GM18511 (cell line): ENCODE results near the gene FBXL4.
"Not testable (repeated sequence)": the region's sequence is repeated elsewhere in the genome, so short reads cannot be mapped to it uniquely, and the experiment has no call there.

ENCODE experiments used
- ATAC-seq: cut with Tn5 transposase; IDR thresholded peaks from one replicate; pipeline ENCODE4 v1.9.1; 2021; ENCODE audit warnings: mild to moderate bottlenecking, moderate library complexity; ENCODE audit not compliant: unreplicated experiment

Gene FBXL4

DNA sequence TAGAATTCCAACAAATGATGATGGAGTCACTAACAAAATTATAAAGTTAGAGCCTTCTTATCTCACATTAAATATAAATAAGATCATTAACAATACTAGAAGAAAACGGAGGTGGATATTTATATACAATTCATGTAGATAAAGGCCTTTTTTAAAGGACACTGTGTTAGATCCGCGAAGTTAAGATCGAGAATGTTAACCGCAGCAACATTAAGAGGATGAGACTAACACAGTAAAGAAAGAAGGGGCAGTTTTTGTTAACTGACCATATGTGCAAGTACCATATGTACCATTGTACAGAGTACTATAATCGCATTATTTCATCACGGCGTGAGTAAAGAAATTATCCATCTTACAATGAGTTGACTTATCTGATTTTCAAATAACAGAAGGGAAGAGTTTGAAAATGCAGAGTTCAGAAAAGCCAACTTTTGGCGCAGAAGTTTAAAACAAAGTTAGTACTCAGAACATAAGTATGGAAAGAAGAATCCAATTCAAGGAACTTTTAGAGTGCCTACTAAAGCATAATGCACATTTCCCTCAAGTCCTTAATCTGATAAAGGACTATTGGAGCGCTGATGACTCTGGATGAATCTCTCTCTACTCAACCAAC lies 1.4 kb downstream of the FBXL4 start:
- no peak for ATAC-seq

DNA sequence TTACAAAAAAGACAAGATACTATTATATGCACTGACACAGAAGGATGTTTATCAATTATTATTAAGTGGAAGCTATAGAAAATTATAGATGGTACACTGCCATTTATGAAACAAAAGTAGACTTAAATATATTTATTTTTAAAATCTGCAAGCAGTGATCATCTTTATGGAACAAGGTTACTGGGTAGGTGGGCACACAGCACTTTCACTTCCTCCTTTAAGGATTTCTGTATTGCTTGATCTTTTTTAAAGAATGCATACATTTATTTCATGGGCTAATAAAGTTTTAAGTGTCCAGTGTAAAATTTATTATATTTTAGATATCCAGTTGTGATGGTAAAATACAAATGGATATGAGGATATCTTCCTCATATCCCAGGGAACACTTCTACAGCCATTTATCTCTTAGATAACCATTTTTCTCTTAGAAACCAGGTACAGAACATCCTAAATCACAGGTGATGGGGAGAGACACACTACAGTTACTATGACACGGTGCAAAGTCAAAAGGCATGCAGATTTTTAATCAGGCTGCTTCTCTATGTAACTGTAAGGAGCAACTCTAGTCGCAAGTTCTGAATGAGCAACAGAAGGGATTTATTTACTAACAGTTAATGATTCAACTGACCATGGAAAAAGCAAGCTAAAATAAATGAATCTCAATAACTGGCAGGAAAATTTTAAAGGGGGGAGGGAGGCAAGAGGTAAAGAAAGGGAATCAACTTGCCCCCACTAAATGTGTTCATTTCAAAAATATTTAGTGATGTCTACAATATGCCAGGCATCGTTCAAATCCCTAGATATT lies 2.2 kb downstream of the FBXL4 start:
- no peak for ATAC-seq

DNA sequence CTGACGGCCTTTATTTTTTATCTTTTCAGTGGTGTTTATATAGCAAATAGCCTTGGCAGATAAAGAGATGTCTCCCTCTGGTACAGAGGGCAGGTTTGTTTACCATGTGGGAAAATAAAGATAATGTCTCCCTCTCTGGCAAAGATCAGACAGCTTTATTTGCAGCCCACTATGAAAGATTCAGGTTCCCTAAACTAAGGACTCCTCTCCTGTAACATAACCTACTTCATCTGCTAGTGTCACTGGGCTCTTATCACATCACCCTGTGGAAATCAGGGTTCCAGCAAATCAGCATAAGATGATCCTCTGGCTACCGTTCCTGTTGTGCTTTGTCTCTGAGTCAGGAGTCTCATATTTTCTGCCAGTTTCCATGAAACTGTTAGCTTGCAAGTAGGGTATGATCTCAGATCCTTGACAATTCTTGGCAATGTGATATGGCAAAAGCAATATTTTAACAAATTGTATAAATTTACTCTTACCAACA lies 3.1 kb downstream of the FBXL4 start:
- no peak for ATAC-seq

DNA sequence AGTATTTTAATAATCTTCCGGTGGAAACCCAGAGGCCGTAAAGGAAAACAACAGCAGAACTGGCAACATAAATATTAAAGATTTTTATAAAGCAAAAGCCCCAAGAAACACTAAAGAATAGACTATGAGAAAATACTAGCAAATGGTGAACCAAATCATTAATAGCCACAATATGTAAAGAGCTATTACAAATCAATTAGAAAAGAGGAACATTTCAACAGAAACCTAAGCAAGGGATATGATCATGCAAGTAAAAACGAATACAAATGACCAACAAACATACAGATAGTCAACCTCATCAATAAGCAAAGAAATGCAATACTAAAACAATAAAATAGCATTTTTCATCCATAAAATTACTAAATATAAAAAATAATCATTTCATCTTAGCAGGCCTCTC lies 3.6 kb downstream of the FBXL4 start:
- ATAC-seq, result no peak

DNA sequence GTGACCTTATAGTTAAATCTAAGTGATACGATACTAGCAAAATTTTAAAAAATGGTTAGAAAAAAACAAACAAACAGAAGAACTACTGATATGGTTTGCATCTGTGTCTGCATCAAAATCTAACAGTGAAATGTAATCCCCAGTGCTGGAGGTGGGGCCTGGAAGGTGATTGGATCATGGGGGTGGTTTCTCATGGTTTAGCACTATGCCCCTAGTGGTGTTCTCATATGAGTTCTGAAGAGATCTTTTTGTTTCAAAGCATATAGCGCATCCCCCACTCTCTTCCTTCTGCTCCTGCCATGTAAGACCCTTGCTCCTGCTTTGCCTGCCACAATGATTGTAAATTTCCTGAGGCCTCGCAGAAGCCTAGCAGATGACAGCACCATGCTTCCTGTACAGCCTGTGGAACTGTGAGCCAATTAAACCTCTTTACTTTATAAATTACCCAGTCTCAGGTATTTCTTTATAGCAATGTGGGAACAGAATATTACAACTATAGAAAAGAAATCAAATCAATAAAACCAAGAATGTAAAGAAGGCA lies 5.4 kb downstream of the FBXL4 start:
- no peak for ATAC-seq

GRCh38 chr6:98941319-98941718 lies 6.4 kb downstream of the FBXL4 start:
- ATAC-seq, result no peak

DNA sequence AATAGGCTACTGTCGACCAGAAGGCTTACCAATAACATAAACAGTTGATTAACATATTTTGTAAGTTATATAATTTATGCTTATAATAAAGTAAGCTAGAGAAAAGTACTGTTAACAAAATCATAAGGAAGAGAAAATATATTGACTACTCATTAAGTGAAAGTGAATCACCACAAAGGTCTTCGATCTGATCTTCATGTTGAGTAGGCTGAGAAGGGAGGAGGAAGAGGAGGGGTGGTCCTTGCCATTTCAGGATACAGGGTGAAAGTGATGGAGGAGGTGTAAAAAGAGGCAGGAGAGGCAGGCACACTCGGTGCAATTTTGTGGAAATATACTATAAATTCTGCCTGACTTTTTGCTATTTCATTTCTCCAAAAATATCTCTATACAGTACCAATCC lies 10.4 kb downstream of the FBXL4 start:
- ATAC-seq, result no peak

- no peak for ATAC-seq
These were observed 15.4 kb downstream of the FBXL4 start for GRCh38 chr6:98932381-98932780.

DNA sequence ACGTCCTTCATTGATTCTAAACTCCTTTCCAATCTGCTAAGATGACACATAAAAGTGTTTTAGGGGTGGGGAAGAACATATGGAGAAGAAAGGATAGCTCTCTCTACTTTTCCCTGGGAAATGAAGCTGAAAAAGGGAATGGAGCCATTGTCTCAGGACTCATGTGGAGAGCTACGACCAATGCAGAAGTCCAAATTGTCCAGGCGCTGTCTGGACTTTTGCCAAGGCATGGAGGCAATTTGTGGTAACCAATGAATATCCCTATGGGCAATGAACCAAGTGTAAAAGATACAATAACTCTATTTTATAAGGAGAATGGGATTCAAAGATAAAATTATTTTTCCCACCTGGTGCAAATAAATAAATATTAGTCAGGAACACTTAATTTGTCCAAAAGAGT lies 16.1 kb downstream of the FBXL4 start:
- no peak for ATAC-seq

DNA sequence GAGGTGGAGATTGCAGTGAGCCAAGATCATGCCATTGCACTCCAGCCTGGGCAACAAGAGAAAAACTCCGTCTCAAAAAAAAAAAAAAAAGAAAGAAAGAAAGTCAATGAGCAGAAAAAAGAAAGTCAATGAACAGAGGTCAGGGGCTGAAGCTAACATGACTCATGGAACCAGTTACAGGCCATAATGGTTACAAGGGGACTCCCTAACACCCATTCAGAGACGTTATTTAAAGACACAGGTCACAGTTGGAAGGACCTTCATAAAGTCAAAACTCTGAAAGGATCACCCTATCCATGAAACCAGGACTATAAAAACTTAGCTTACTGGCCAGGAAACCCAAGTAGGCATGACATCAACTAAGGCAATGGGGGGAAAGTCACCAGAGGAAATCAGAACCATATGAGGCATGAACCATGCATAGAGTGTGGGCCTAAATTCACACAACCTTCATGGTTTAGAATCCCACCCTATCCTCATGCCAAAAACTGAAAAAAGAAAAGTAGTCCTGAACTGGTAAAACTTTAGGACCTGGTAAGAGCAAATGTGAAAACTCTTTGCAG lies 18.2 kb downstream of the FBXL4 start:
- ATAC-seq, result no peak

GRCh38 chr6:98928688-98929087 lies 19.1 kb downstream of the FBXL4 start:
- ATAC-seq, result no peak

GRCh38 chr6:98927534-98927933 lies 20.2 kb downstream of the FBXL4 start:
- ATAC-seq, result no peak

GRCh38 chr6:98925831-98926230 lies 21.9 kb downstream of the FBXL4 start:
- no peak for ATAC-seq

GRCh38 chr6:98924647-98925046 lies 23.1 kb downstream of the FBXL4 start:
- ATAC-seq, result no peak

DNA sequence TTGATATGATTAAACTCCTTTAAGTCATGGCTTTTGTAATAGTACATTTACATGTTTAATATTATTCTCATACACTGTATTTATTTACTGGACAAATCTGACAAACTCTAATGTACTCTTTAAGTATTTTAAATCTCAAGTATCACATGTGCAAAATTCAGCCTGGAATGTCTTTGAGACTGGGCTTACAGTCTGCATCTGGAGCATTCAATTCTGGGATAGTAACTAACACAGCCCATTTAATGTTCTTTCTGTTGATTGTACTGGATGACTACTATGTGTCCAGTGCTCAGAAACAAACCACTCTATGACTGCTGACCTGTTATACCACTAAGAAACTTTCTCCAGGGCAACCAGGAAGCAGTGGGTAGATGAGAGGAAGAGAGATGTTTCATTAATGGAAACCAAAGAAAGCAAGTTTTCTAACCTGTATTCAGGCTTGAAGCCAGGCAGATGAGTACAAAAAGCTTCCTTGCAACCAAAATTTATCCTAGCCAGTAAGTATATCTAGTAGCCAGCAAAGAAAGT lies 26.8 kb downstream of the FBXL4 start:
- ATAC-seq, result peak; percentile 95

DNA sequence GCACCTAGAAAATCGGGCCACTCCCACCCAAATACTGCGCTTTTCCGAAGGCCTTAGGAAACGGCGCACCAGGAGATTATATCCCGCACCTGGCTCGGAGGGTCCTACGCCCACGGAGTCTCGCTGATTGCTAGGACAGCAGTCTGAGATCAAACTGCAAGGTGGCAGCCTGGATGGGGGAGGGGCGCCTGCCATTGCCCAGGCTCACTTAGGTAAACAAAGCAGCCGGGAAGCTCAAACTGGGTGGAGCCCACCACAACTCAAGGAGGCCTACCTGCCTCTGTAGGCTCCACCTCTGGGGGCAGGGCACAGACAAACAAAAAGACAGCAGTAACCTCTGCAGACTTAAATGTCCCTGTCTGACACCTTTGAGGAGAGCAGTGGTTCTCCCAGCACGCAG lies 36.8 kb downstream of the FBXL4 start:
- not testable (repeated sequence) for ATAC-seq

- no peak for ATAC-seq
These were observed 38.5 kb downstream of the FBXL4 start for GRCh38 chr6:98909236-98909635.

DNA sequence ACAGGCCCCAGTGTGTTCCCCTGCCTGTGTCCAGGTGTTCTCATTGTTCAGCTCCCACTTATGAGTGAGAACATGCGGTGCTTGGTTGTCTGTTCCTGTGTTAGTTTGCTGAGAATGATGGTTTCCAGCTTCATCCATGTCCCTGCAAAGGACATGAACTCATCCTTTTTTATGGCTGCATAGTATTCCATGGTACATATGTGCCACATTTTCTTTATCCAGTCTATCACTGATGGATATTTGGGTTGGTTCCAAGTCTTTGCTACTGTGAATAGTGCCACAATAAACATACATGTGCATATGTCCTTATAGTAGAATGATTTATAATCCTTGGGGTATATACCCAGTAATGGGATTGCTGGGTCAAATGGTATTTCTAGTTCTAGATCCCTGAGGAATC lies 41.4 kb downstream of the FBXL4 start:
- not testable (repeated sequence) for ATAC-seq

GRCh38 chr6:98905759-98906158 lies 42.0 kb downstream of the FBXL4 start:
- no peak for ATAC-seq

DNA sequence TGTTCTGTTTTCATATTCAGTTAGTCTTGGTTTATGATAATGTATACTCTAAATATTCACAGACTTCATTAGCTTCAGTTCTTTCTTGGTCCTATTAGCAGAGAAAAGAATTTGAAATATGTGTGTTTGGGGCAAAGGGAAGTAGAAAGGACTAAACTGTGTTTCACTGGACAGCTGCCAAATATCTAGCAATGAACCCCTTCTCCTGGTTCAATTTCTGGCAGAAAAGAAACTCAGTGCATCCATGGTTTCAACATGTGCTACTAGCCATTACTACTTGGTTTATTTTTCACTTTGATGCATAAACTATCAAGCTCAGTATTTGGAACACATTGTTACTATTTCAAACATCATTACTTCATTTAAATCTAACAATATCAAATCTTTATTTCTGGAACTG lies 43.6 kb downstream of the FBXL4 start:
- no peak for ATAC-seq

DNA sequence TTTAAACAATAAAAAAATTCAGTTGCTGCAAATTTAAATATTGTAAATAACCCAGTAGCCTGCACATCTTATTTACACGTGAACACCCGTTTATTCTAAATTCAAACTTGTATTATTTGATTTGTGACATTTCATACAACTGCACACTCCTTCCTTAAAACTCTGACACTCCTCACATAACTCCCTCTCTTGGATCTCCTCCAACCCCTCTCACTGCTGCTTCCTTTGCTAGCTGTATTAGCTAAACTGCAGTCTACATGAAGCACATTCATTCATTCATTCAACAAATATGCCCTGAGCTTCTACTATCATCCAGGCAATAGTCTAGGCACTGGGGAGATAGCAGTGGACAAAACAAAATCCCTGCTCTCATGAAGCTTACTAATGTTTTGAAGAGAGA lies 47.0 kb downstream of the FBXL4 start:
- ATAC-seq, result no peak

DNA sequence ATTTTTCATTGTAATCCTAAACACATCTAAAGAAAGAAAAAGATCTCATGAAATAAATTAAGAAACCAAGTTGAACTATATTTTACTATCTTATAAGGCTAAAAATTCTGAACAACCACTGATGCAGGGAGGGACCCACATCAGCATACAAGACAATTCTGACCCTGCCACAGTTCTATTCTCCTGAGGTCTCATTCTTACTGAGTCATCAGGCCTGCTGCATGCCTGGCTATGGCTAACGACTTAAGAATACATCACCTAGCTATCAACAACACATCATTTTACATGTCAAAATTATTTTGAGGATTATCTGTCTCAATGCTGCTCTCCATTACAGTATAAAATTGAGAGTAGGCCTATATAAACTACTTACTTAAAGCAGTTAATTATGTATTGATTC lies 52.9 kb downstream of the FBXL4 start:
- ATAC-seq, result no peak
